Effector CD4-positive, alpha-beta T cell (primary cell): ENCODE results near the gene TMEM95.
"Not testable (repeated sequence)": the region's sequence is repeated elsewhere in the genome, so short reads cannot be mapped to it uniquely, and the experiment has no call there.

ENCODE experiments used
- DNase-seq: peaks from one replicate; pipeline ENCODE4 v3.0.0-alpha.2; 2020

The TMEM95 gene

DNA sequence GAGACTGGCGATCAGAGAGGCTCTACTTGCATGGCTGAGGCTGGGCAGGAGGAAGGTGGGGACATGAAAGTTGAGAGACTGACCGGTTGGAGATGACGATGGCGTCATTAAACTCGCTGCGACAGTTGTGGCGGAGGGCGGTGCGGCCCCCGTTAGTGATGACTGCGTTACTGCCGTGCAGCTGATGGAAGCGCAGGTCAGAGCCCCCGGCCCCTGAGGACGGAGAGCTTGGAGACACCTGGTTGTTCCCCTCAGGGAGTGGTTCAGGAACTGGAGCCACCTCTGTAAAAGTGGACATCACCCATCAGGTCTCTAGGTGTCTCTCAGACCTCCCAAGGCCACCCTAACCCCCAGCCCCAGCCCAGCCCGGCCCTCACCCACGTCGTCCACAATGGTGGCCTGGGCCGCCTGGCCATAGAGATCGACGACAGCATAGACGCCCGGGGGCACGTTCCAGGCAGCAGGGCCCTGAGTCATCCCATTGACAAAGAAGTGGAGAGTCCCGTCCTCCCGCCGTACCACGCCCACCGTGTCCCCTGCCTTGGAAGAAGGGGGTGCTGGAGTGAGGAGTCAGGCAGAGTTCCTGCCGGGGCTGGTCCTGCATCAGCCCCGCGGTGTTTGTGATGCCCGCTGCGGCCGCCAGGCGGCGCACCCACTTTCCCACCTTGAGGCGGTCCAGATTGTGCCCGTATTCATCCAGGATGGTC is 31.1 kb upstream of the TMEM95 start:
- peak; percentile 55 for DNase-seq

GRCh38 chr17:7324438-7324779 is 30.5 kb upstream of the TMEM95 start:
- no peak for DNase-seq

DNA sequence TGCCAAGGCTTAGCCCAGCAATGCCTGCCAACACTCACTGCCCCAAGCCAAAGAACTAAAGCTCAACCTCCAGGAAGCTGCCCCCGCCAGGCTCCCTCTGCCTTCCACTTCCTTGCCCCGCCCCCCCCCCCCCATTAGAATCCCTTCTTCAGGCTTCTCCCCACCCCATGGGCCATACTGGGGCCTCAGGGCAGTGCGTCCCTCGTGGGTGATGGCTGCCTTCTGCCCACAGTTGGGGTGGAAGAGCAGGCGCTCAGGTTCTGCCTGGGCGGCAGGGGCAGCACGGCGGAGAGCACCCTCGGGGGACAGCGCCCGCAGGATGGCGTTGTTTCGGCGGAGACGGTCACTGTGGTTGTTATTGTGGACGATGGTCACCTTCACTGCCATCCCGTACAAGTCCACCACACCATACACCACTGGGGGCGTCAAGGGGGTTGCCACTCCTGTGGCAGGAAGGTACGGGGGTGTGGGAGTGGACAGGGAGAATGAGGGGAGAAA is 29.9 kb upstream of the TMEM95 start:
- no peak for DNase-seq

GRCh38 chr17:7326186-7326585 is 28.8 kb upstream of the TMEM95 start:
- no peak for DNase-seq

GRCh38 chr17:7327056-7327455 is 27.9 kb upstream of the TMEM95 start:
- DNase-seq = no peak

DNA sequence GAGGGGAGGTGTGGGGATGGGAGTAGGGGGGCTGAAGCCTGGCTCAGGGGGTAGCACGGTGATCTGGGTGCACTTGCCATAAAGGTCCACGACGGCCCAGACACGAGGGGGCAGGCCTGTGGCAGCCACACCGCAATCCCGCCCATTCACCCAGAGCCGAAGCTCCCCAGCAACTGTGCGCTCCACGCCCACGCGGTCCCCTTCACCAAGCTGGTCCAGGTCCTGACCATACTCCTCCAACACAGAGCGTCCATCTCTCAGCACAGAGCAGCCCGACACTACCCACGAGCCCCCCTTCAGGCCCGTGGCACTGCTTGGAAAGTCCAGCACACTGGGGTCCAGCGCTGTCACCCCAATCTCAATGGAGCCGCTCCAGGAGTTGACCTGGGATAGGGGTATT is 27.5 kb upstream of the TMEM95 start:
- no peak for DNase-seq

DNA sequence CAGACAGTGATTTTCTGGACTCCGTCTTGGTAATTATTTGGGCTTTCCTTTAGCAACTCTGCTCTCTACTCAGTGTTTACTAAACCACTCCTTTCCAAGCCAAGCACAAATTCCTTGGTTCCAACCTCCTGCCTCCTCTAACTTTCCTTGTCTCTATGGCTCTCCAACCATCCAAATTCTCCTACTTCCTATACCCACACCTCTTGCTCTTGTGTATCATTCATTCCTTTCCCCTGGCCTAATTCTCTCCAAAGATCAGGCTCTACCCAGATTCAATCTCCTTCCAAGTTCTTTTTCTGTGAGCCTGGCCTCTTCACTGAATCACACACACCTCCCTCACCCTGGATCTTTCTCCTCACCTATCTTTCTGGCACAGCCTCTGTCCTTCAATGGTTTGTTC is 26.9 kb upstream of the TMEM95 start:
- no peak for DNase-seq

- peak; percentile 20 for DNase-seq
Measured at GRCh38 chr17:7328840-7329373, 26.0 kb upstream of the TMEM95 start, which contains the start of gene NEURL4. NEURL4 (minus strand) TSS chr17:7329335; CDS start chr17:7329312, 23 bp downstream.

- DNase-seq = peak; percentile 95
Measured at GRCh38 chr17:7329374-7329996, 25.5 kb upstream of the TMEM95 start.

GRCh38 chr17:7329997-7330637 is 24.8 kb upstream of the TMEM95 start:
- peak; percentile 71 for DNase-seq

- no peak for DNase-seq
Measured at GRCh38 chr17:7330638-7331015, 24.3 kb upstream of the TMEM95 start.

GRCh38 chr17:7332111-7332510 is 22.8 kb upstream of the TMEM95 start:
- DNase-seq = no peak

DNA sequence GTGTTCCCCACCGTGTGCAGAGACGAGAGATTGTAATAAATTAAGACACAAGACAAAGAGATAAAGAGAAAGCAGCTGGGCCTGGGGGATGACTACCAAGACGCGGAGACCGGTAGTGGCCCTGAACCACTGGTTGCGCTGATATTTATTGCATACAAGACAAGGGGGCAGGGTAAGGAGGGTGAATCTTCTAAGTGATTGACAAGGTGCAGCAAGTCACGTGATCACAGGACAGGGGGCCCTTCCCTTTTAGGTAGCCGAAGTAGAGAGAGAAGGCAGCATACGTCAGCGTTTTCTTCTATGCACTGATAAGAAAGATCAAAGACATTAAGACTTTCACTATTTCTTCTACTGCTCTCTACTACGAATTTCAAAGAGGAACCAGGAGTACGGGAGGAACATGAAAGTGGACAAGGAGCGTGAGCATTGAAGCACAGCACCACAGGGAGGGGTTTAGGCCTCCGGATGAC is 22.3 kb upstream of the TMEM95 start:
- peak; percentile 52 for DNase-seq

- DNase-seq = no peak
Measured at GRCh38 chr17:7334938-7335538, 19.9 kb upstream of the TMEM95 start.

GRCh38 chr17:7335765-7336164 is 19.2 kb upstream of the TMEM95 start:
- DNase-seq = not testable (repeated sequence)

- DNase-seq = peak; percentile 77
Measured at GRCh38 chr17:7336240-7337175, 18.4 kb upstream of the TMEM95 start, which contains the start of gene ACAP1. ACAP1 (plus strand) TSS chr17:7336529; CDS start chr17:7336735, 206 bp downstream.

GRCh38 chr17:7337600-7337999 is 17.4 kb upstream of the TMEM95 start:
- not testable (repeated sequence) for DNase-seq

DNA sequence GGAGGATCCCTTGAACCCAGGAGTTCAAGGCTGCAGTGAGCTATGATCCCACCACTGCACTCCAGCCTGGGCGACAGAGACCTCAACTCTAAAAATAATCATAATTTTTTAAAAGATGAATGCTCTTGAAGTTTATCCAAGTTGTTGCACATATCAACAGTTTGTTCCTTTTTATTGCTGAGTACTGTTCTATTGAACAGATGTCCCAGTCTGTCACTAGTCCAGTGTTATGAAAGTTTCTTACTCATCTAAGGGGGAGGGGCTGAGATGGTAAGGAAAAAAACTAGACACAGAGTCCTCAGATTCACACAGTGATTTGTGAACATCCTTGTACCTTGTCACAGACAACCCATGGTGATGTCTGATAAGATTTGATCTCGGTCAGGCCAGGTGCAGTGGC is 14.8 kb upstream of the TMEM95 start:
- no peak for DNase-seq

DNA sequence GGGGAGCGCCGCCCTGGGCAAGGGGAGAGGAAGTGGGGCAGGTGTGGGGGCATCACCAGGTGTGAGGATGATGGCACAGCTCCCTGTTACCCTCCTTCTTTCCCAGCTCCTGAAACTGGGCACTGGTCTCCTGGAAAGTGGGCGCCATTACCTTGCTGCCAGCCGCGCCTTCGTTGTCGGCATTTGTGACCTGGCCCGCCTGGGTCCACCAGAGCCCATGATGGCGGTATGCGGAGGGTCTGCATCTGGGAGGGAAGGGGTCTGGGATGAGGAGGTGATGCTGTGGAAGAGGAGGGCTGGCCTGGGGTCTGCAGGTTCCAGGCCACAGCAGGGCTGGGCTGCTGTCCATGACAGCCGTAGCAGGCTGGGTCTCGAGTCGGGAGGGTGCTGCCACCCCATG is 13.1 kb upstream of the TMEM95 start:
- DNase-seq = no peak

GRCh38 chr17:7343250-7343649 is 11.7 kb upstream of the TMEM95 start:
- no peak for DNase-seq

DNA sequence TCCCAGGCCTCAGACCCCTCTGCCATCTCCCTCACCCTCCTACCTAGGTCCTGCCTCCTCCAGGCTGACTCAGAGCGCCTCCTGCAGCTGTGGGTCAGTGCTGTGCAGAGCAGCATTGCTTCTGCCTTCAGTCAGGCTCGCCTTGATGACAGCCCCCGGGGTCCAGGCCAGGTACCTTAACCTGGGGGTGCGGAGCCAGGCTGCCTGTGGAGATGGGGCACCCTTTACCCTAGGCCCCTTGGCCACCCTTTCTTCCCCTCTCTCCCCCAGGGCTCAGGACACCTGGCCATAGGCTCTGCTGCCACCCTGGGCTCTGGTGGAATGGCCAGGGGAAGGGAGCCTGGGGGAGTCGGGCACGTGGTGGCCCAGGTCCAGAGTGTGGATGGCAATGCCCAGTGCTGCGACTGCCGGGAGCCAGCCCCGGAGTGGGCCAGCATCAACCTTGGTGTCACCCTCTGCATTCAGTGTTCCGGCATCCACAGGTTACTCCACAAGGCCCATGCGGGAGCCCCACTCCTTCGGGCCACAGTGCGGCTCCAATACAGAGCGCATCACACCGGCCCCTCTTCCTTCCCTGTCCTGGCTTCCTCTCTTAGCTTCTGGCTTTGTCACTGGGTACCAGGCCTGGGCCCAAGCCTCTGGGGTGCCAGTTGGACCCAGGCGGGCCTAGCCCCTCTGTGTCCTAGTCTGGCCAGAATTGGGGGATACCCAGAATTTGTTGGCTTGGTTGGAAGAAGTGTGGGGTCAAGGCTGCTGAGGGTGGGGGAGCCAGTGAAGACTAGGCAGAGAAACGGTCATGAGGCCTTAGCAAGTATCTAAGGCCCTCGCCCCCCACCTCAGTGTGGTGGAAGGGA is 8.0 kb upstream of the TMEM95 start:
- no peak for DNase-seq
